WERI-Rb-1 (cell line): ENCODE measurements around the gene COMMD10.
A peak's percentile ranks its signal among the peaks of the same experiment; 100 is the strongest.
"Not testable (repeated sequence)": the region's sequence is repeated elsewhere in the genome, so short reads cannot be mapped to it uniquely, and the experiment has no call there.

Source experiments
- DNase-seq: peaks from one replicate; pipeline ENCODE4 v3.0.0-alpha.2; 2020
- H3K27ac ChIP-seq: fragments of 250-450 bp; sonication (Bioruptor Pico); 2 replicates; pipeline ENCODE4 v1.5.1; 2020; ENCODE audit warnings: mild to moderate bottlenecking, moderate library complexity
- H3K27me3 ChIP-seq: fragments of 250-450 bp; sonication (Bioruptor Pico); 2 replicates; pipeline ENCODE4 v1.5.1; 2021; ENCODE audit warnings: mild to moderate bottlenecking, low read depth, moderate library complexity; ENCODE audit not compliant: insufficient read depth, severe bottlenecking
- H3K36me3 ChIP-seq: fragments of 250-450 bp; sonication (Bioruptor Pico); 2 replicates; pipeline ENCODE4 v1.5.1; 2020; ENCODE audit warnings: mild to moderate bottlenecking, moderate library complexity
- H3K4me3 ChIP-seq: 2 replicates; pipeline ENCODE4 v1.5.1; 2011; ENCODE audit warnings: low read depth, mild to moderate bottlenecking, control low read depth, low read length
- H3K9me3 ChIP-seq: fragments of 250-450 bp; sonication (Bioruptor Pico); 2 replicates; pipeline ENCODE4 v1.5.1; 2021; ENCODE audit warnings: mild to moderate bottlenecking, moderate library complexity; ENCODE audit not compliant: severe bottlenecking
- CTCF ChIP-seq: IDR thresholded peaks from 2 replicates; pipeline ENCODE4 v1.5.1; 2011; ENCODE audit warnings: low read depth, mild to moderate bottlenecking, control low read depth, inconsistent platforms, low read length

COMMD10 gene

GRCh38 chr5:116084287-116084691 is 536 bp upstream of the COMMD10 start:
- peak; percentile 48 for DNase-seq
- no peaks in the 10 kb centered on the region for H3K9me3 ChIP-seq
- peak overlapping the region; percentile 92 for H3K27ac ChIP-seq
- TF ChIP-seq CTCF = no peak
- H3K4me3 ChIP-seq = peak overlapping the region; percentile 93
- H3K36me3 ChIP-seq = peaks cover 6% of the 10 kb centered on the region
- no peaks in the 10 kb centered on the region for H3K27me3 ChIP-seq

- not testable (repeated sequence) for H3K27ac ChIP-seq, H3K27me3 ChIP-seq, DNase-seq, H3K36me3 ChIP-seq, H3K4me3 ChIP-seq, H3K9me3 ChIP-seq
Measured at GRCh38 chr5:116086309-116086708, 1.5 kb downstream of the COMMD10 start.

GRCh38 chr5:116088062-116088461 is 3.2 kb downstream of the COMMD10 start:
- Histone ChIP-seq H3K4me3 (no peak overlapping the region), H3K36me3 (peaks cover 15% of the 10 kb centered on the region), H3K9me3 (no peaks in the 10 kb centered on the region), H3K27ac (no peak overlapping the region), H3K27me3 (no peaks in the 10 kb centered on the region)
- TF ChIP-seq CTCF = no peak
- no peak for DNase-seq

GRCh38 chr5:116090302-116090701 is 5.5 kb downstream of the COMMD10 start:
- H3K27me3 ChIP-seq = no peaks in the 10 kb centered on the region

GRCh38 chr5:116091416-116091815 is 6.6 kb downstream of the COMMD10 start:
- no peak for TF ChIP-seq CTCF
- H3K36me3 ChIP-seq = peaks cover 24% of the 10 kb centered on the region
- H3K27me3 ChIP-seq = no peaks in the 10 kb centered on the region
- DNase-seq = no peak
- no peak overlapping the region for H3K4me3 ChIP-seq
- H3K9me3 ChIP-seq = no peaks in the 10 kb centered on the region
- H3K27ac ChIP-seq = no peak overlapping the region

More at GRCh38 chr5:116090302-116090701, 5.5 kb downstream of the COMMD10 start:
- no peak for DNase-seq
- peaks cover 26% of the 10 kb centered on the region for H3K36me3 ChIP-seq
- no peak overlapping the region for H3K4me3 ChIP-seq
- no peak for TF ChIP-seq CTCF
- no peaks in the 10 kb centered on the region for H3K9me3 ChIP-seq
- no peak overlapping the region for H3K27ac ChIP-seq

GRCh38 chr5:116097301-116097700 is 12.5 kb downstream of the COMMD10 start:
- Histone ChIP-seq H3K36me3 (peaks cover 21% of the 10 kb centered on the region), H3K9me3 (no peaks in the 10 kb centered on the region), H3K27me3 (no peaks in the 10 kb centered on the region), H3K4me3 (no peak overlapping the region), H3K27ac (no peak overlapping the region)
- no peak for TF ChIP-seq CTCF
- DNase-seq = no peak
